ENCODE data around the gene ACIN1. TPM values are rescaled to one million over a fixed set of nuclear protein-coding genes. Genes with fewer than 3 reads are reported as not detected.

Gene ACIN1
- total RNA-seq, 2 donors from 2014 or later: 314 to 367 TPM

GRCh38 chr14:23052671-23053070 is 42.3 kb downstream of the ACIN1 start:
- Mint-ChIP-seq H3K27ac (peak overlapping the region; percentile 80), H3K4me3 (no peak overlapping the region), H3K9me3 (peaks cover 2% of the 10 kb centered on the region), H3K4me1 (peaks cover 14% of the 10 kb centered on the region), H3K27me3 (ENCODE audit: insufficient read depth) (no peaks in the 10 kb centered on the region), H3K36me3 (ENCODE audit: low read depth) (peaks cover 28% of the 10 kb centered on the region)
- H3K27ac ChIP-seq (ENCODE audit: low read depth, low read length): no peak overlapping the region
- peak; percentile 34 for DNase-seq
- H3K4me1 ChIP-seq (ENCODE audit: control insufficient read depth, insufficient read depth, low read length): no peaks in the 10 kb centered on the region
- peaks cover 31% of the 10 kb centered on the region for H3K36me3 ChIP-seq (ENCODE audit: control insufficient read depth, insufficient read depth, low read length)
- H3K4me3 ChIP-seq (ENCODE audit: low read length): no peak overlapping the region
- WGBS, 2 experiments (ENCODE audit: insufficient coverage in 1 of 2, insufficient read length in 1 of 2): 33 to 69% methylated on average over 1 to 3 of the region's 3 CpGs
- H3K27me3 ChIP-seq (ENCODE audit: control insufficient read depth, insufficient read depth, low read length, poor library complexity, severe bottlenecking): no peaks in the 10 kb centered on the region
- no peaks in the 10 kb centered on the region for H3K9me3 ChIP-seq (ENCODE audit: control insufficient read depth, low read length)
- no peak overlapping the region for H3K9ac ChIP-seq (ENCODE audit: extremely low read depth, low read length, poor library complexity, severe bottlenecking)
- TF ChIP-seq CTCF (conservative IDR thresholded peaks at IDR 0.05): no peak

- H3K27me3 ChIP-seq (ENCODE audit: control insufficient read depth, insufficient read depth, low read length, poor library complexity, severe bottlenecking): no peaks in the 10 kb centered on the region
- Mint-ChIP-seq H3K4me1 (peaks cover 14% of the 10 kb centered on the region), H3K36me3 (ENCODE audit: low read depth) (peaks cover 33% of the 10 kb centered on the region), H3K27me3 (ENCODE audit: insufficient read depth) (no peaks in the 10 kb centered on the region), H3K9me3 (peaks cover 5% of the 10 kb centered on the region), H3K27ac (peak overlapping the region; percentile 80), H3K4me3 (no peak overlapping the region)
- no peak overlapping the region for H3K4me3 ChIP-seq (ENCODE audit: low read length)
- TF ChIP-seq CTCF (conservative IDR thresholded peaks at IDR 0.05): peak; percentile 72
- H3K4me1 ChIP-seq (ENCODE audit: control insufficient read depth, insufficient read depth, low read length): no peaks in the 10 kb centered on the region
- 80 to 83% methylated on average over 7 to 14 of the region's 14 CpGs for WGBS, 2 experiments (ENCODE audit: insufficient coverage in 1 of 2, insufficient read length in 1 of 2)
- H3K9ac ChIP-seq (ENCODE audit: extremely low read depth, low read length, poor library complexity, severe bottlenecking): no peak overlapping the region
- peaks cover 31% of the 10 kb centered on the region for H3K36me3 ChIP-seq (ENCODE audit: control insufficient read depth, insufficient read depth, low read length)
- peak; percentile 83 for DNase-seq
- no peaks in the 10 kb centered on the region for H3K9me3 ChIP-seq (ENCODE audit: control insufficient read depth, low read length)
- H3K27ac ChIP-seq (ENCODE audit: low read depth, low read length): no peak overlapping the region
Measured at GRCh38 chr14:23052182-23052623, 42.7 kb downstream of the ACIN1 start.

GRCh38 chr14:23051141-23052057 is 43.5 kb downstream of the ACIN1 start:
- 89 to 97% methylated on average over 3 to 5 of the region's 5 CpGs for WGBS, 2 experiments (ENCODE audit: insufficient coverage in 1 of 2, insufficient read length in 1 of 2)
- no peak for TF ChIP-seq CTCF (conservative IDR thresholded peaks at IDR 0.05)
- no peak overlapping the region for H3K9ac ChIP-seq (ENCODE audit: extremely low read depth, low read length, poor library complexity, severe bottlenecking)
- no peak overlapping the region for H3K4me3 ChIP-seq (ENCODE audit: low read length)
- Mint-ChIP-seq H3K4me3 (no peak overlapping the region), H3K27ac (no peak overlapping the region), H3K4me1 (peaks cover 13% of the 10 kb centered on the region), H3K36me3 (ENCODE audit: low read depth) (peaks cover 33% of the 10 kb centered on the region), H3K9me3 (peaks cover 5% of the 10 kb centered on the region), H3K27me3 (ENCODE audit: insufficient read depth) (no peaks in the 10 kb centered on the region)
- DNase-seq: no peak
- no peaks in the 10 kb centered on the region for H3K9me3 ChIP-seq (ENCODE audit: control insufficient read depth, low read length)
- no peaks in the 10 kb centered on the region for H3K4me1 ChIP-seq (ENCODE audit: control insufficient read depth, insufficient read depth, low read length)
- no peaks in the 10 kb centered on the region for H3K27me3 ChIP-seq (ENCODE audit: control insufficient read depth, insufficient read depth, low read length, poor library complexity, severe bottlenecking)
- H3K36me3 ChIP-seq (ENCODE audit: control insufficient read depth, insufficient read depth, low read length): peaks cover 31% of the 10 kb centered on the region
- no peak overlapping the region for H3K27ac ChIP-seq (ENCODE audit: low read depth, low read length)

All from endodermal cell (in vitro differentiated cells).